CD4-positive, alpha-beta memory T cell (primary cell): ENCODE data around the gene DEGS1. TPM values are rescaled to one million over a fixed set of nuclear protein-coding genes. Genes with fewer than 3 reads are reported as not detected.

Experiments used
- CTCF ChIA-PET: fragments of 350-600 bp; sonication (Branson Sonifier 250); formaldehyde crosslinking; loops from one replicate; lab custom pipeline; 2021; ENCODE audit warnings: inconsistent platforms; ENCODE audit not compliant: partially characterized antibody; lab: Charles Lee
- POLR2A ChIA-PET: fragments of 350-600 bp; sonication (Branson Sonifier 250); formaldehyde crosslinking; loops from one replicate; lab custom pipeline; 2021; ENCODE audit not compliant: partially characterized antibody; lab: Charles Lee
- DNase-seq, 5 donors: peaks; one replicate each; pipeline versions ENCODE4 v3.0.0 to v3.0.0-alpha.2; 2020 to 2022; ENCODE audit warnings: mixed read lengths in 1 of 5
- H3K27ac ChIP-seq: one replicate; pipeline ENCODE4 v1.7.0; 2013; ENCODE audit warnings: low read depth, low read length
- H3K27me3 ChIP-seq: 2 replicates; pipeline ENCODE4 v1.7.0; 2013; ENCODE audit warnings: mild to moderate bottlenecking, low read length, moderate library complexity; ENCODE audit not compliant: insufficient read depth
- H3K36me3 ChIP-seq: 2 replicates; pipeline ENCODE4 v1.7.0; 2013; ENCODE audit warnings: mild to moderate bottlenecking, low read length, moderate library complexity; ENCODE audit not compliant: insufficient read depth
- H3K4me1 ChIP-seq: 2 replicates; pipeline ENCODE4 v1.7.0; 2013; ENCODE audit warnings: mild to moderate bottlenecking, low read length, moderate library complexity; ENCODE audit not compliant: insufficient read depth
- H3K4me3 ChIP-seq, 2 donors: one replicate each; pipeline ENCODE4 v1.7.0; 2013; ENCODE audit warnings: low read length in 2 of 2, mild to moderate bottlenecking in 1 of 2
- H3K9me3 ChIP-seq, 2 donors: one replicate each; pipeline ENCODE4 v1.7.0; 2013; ENCODE audit warnings: low read length in 2 of 2, control low read depth in 1 of 2; ENCODE audit not compliant: control insufficient read depth in 1 of 2
- H3K27ac Mint-ChIP-seq, 7 donors: one replicate each; pipeline ENCODE4 v1.8.0; 2020 to 2021; ENCODE audit warnings: mixed read lengths in 7 of 7, mild to moderate bottlenecking in 6 of 7, inconsistent platforms in 3 of 7, moderate library complexity in 3 of 7
- H3K27me3 Mint-ChIP-seq, 2 donors: one replicate each; pipeline ENCODE4 v1.8.0; 2020 to 2021; ENCODE audit warnings: mixed read lengths in 2 of 2
- H3K36me3 Mint-ChIP-seq, 2 donors: one replicate each; pipeline ENCODE4 v1.8.0; 2020 to 2021; ENCODE audit warnings: mixed read lengths in 2 of 2, inconsistent platforms in 1 of 2, mild to moderate bottlenecking in 1 of 2
- H3K4me1 Mint-ChIP-seq, 4 donors: one replicate each; pipeline ENCODE4 v1.8.0; 2020 to 2021; ENCODE audit warnings: mixed read lengths in 4 of 4, mild to moderate bottlenecking in 1 of 4
- H3K4me3 Mint-ChIP-seq, 8 donors: one replicate each; pipeline ENCODE4 v1.8.0; 2020 to 2021; ENCODE audit warnings: mixed read lengths in 8 of 8, mild to moderate bottlenecking in 7 of 8, moderate library complexity in 6 of 8, inconsistent platforms in 3 of 8
- H3K9me3 Mint-ChIP-seq, 8 donors: one replicate each; pipeline ENCODE4 v1.8.0; 2020 to 2021; ENCODE audit warnings: mixed read lengths in 8 of 8, mild to moderate bottlenecking in 5 of 8, inconsistent platforms in 3 of 8, moderate library complexity in 1 of 8
- intact Hi-C: fragments of 100-400 bp; cut with micrococcal nuclease; formaldehyde crosslinking; loops from one replicate; pipeline ENCODE4 v1.15.1; 2023
- polyA plus RNA-seq, 2 donors: library from polyadenylated mRNA; unstranded; fragments of 300-500 nt; fragmentation: Illumina TruSeq; gene quantifications; one replicate each; pipeline ENCODE4 v1.2.3, GENCODE V29; 2021
- total RNA-seq, 2 experiments: library from RNA; stranded (reverse); gene quantifications; one replicate each; pipeline ENCODE4 v1.2.3, GENCODE V29; 2021

The DEGS1 gene
- total and polyA plus RNA-seq, 4 experiments from 2014 or later, result 58.5 to 137 (median 96.6) TPM

DNA sequence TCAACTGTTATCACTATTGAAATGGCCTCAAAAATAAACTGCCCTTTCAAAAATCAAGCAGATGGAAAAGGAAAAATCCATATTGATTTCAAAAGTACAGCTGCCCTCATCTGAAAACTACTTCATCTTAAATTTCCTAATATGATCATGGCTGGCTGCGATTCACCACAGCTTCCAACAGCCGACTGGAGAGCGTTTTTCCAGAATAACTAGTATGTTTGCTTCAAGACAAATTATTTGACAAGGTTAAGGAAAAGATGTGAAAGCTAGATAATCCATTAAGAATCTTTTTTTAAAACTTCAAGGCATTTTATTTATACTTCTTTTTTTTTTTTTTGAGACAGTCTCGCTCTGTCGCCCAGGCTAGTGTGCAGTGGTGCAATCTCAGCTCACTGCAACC, 4.1 kb upstream of the DEGS1 start:
- Histone ChIP-seq H3K4me3 (no peak overlapping the region), H3K36me3 (no peaks in the 10 kb centered on the region), H3K27ac (no peak overlapping the region), H3K27me3 (no peaks in the 10 kb centered on the region), H3K9me3 (no peaks in the 10 kb centered on the region), H3K4me1 (peaks cover 22% of the 10 kb centered on the region)
- H3K9me3 Mint-ChIP-seq, result peaks cover 0 to 4% (median 0%) of the 10 kb centered on the region in 8 donors
- CTCF ChIA-PET, result interaction anchor here (0.7 to 1.2 kb wide), 4 partner anchors 9 to 279 kb away, joined by 3 to 6 read pairs (median 3); no protein-coding TSS in a partner anchor
- POLR2A ChIA-PET, result interaction anchor here (0.9 to 1.4 kb wide), 2 partner anchors 10 to 14 kb away, joined by 3 read pairs; no protein-coding TSS in a partner anchor
- DNase-seq, result no peak
- peaks cover 0 to 4% of the 10 kb centered on the region in 2 donors for H3K36me3 Mint-ChIP-seq
- H3K4me1 Mint-ChIP-seq, result peaks cover 11 to 22% (median 16%) of the 10 kb centered on the region in 4 donors
- H3K27me3 Mint-ChIP-seq, result no peaks in the 10 kb centered on the region
- intact Hi-C loops, result no loop called here
- peak overlapping the region in 1 of 8 donors; percentile 30 for H3K4me3 Mint-ChIP-seq
- H3K27ac Mint-ChIP-seq, result no peak overlapping the region

GRCh38 chr1:224180783-224181452, 2.1 kb upstream of the DEGS1 start:
- intact Hi-C loops, result loop anchor here (5.0 to 10.0 kb wide), 5 partner anchors 64 to 1564 kb away; partner anchors contain the start of genes MIA3, TP53BP2 and WDR26
- Histone ChIP-seq H3K27ac (no peak overlapping the region), H3K36me3 (no peaks in the 10 kb centered on the region), H3K27me3 (no peaks in the 10 kb centered on the region), H3K4me3 (no peak overlapping the region), H3K9me3 (no peaks in the 10 kb centered on the region), H3K4me1 (peaks cover 43% of the 10 kb centered on the region)
- CTCF ChIA-PET, result interaction anchor here (2.1 kb wide), 1 partner anchor 12 kb away, joined by 6 read pairs; no protein-coding TSS in a partner anchor
- H3K27ac Mint-ChIP-seq, result peak overlapping the region; percentile 6 to 98 (median 51)
- peaks cover 3 to 10% of the 10 kb centered on the region in 2 donors for H3K36me3 Mint-ChIP-seq
- no peak for DNase-seq
- POLR2A ChIA-PET, result interaction anchor here (1.4 to 3.1 kb wide), 3 partner anchors 53 to 149 kb away, joined by 3 to 24 read pairs (median 21); partner anchors contain the start of gene NVL
- H3K4me1 Mint-ChIP-seq, result peaks cover 19 to 42% (median 32%) of the 10 kb centered on the region in 4 donors
- peak overlapping the region in 2 of 8 donors; percentile 15 to 21 for H3K4me3 Mint-ChIP-seq
- peaks cover 0 to 4% (median 0%) of the 10 kb centered on the region in 8 donors for H3K9me3 Mint-ChIP-seq
- H3K27me3 Mint-ChIP-seq, result no peaks in the 10 kb centered on the region

GRCh38 chr1:224181453-224181810, 1.6 kb upstream of the DEGS1 start:
- no peaks in the 10 kb centered on the region for H3K36me3 ChIP-seq
- Mint-ChIP-seq H3K4me1 (peaks cover 22 to 47% (median 36%) of the 10 kb centered on the region in 4 donors), H3K9me3 (peaks cover 0 to 4% (median 0%) of the 10 kb centered on the region in 8 donors), H3K36me3 (peaks cover 3 to 13% of the 10 kb centered on the region in 2 donors), H3K27ac (peak overlapping the region; percentile 91 to 99 (median 98)), H3K27me3 (no peaks in the 10 kb centered on the region), H3K4me3 (peak overlapping the region in 6 of 8 donors; percentile 68 to 97 (median 94))
- ChIA-PET CTCF (interaction anchor here (0.6 to 2.1 kb wide), 2 partner anchors 8 to 12 kb away, joined by 3 to 6 read pairs; no protein-coding TSS in a partner anchor), POLR2A (interaction anchor here (0.6 to 4.7 kb wide), 6 partner anchors 12 to 152 kb away, joined by 3 to 49 read pairs (median 22); partner anchors contain the start of gene NVL)
- no peak overlapping the region for H3K4me3 ChIP-seq
- no peak for DNase-seq
- H3K9me3 ChIP-seq, result no peaks in the 10 kb centered on the region
- H3K27ac ChIP-seq, result no peak overlapping the region
- no peaks in the 10 kb centered on the region for H3K27me3 ChIP-seq
- H3K4me1 ChIP-seq, result peaks cover 48% of the 10 kb centered on the region
- intact Hi-C loops, result loop anchor here (5.0 to 10.0 kb wide), 5 partner anchors 63 to 1564 kb away; partner anchors contain the start of genes MIA3, TP53BP2 and WDR26

GRCh38 chr1:224182057-224182865, 779 bp upstream of the DEGS1 start:
- intact Hi-C loops, result loop anchor here (1.0 to 10.0 kb wide), 9 partner anchors 12 to 1565 kb away; partner anchors contain the start of genes CNIH4, FBXO28, MIA3 and NVL

GRCh38 chr1:224183591-224184312, 712 bp downstream of the DEGS1 start:
- Mint-ChIP-seq H3K9me3 (peaks cover 0 to 4% (median 0%) of the 10 kb centered on the region in 8 donors), H3K4me1 (peaks cover 32 to 60% (median 45%) of the 10 kb centered on the region in 4 donors), H3K36me3 (peaks cover 7 to 30% of the 10 kb centered on the region in 2 donors), H3K27me3 (no peaks in the 10 kb centered on the region), H3K27ac (peak overlapping the region; percentile 88 to 93 (median 92)), H3K4me3 (peak overlapping the region; percentile 89 to 94 (median 91))
- Histone ChIP-seq H3K4me1 (peaks cover 64% of the 10 kb centered on the region), H3K36me3 (no peaks in the 10 kb centered on the region), H3K9me3 (no peaks in the 10 kb centered on the region), H3K27ac (peak overlapping the region; percentile 93), H3K27me3 (no peaks in the 10 kb centered on the region), H3K4me3 (peak overlapping the region; percentile 74 to 79)
- ChIA-PET POLR2A (interaction anchor here (0.6 to 4.7 kb wide), 21 partner anchors 10 to 1285 kb away, joined by 3 to 49 read pairs (median 7); partner anchors contain the start of genes CNIH4, FBXO28, NVL and WDR26), CTCF (interaction anchor here (1.0 to 1.9 kb wide), 5 partner anchors 10 to 108 kb away, joined by 3 to 6 read pairs (median 3); no protein-coding TSS in a partner anchor)
- peak in 3 of 5 donors; percentile 56 to 66 (median 61) for DNase-seq
- intact Hi-C loops, result loop anchor here (2.0 to 10.0 kb wide), 6 partner anchors 61 to 1566 kb away; partner anchors contain the start of genes FBXO28, MIA3, TP53BP2 and WDR26

More at GRCh38 chr1:224182057-224182865, 779 bp upstream of the DEGS1 start:
- Histone ChIP-seq H3K27ac (peak overlapping the region; percentile 93), H3K36me3 (no peaks in the 10 kb centered on the region), H3K9me3 (no peaks in the 10 kb centered on the region), H3K4me1 (peaks cover 56% of the 10 kb centered on the region), H3K4me3 (peak overlapping the region; percentile 79), H3K27me3 (no peaks in the 10 kb centered on the region)
- DNase-seq, result peak; percentile 79 to 89 (median 85)
- POLR2A ChIA-PET, result interaction anchor here (0.6 to 4.7 kb wide), 26 partner anchors 8 to 1263 kb away, joined by 3 to 49 read pairs (median 6); partner anchors contain the start of genes CNIH4, FBXO28, NVL and WDR26
- Mint-ChIP-seq H3K36me3 (peaks cover 3 to 20% of the 10 kb centered on the region in 2 donors), H3K27me3 (no peaks in the 10 kb centered on the region), H3K4me3 (peak overlapping the region; percentile 68 to 97 (median 92)), H3K9me3 (peaks cover 0 to 4% (median 0%) of the 10 kb centered on the region in 8 donors), H3K27ac (peak overlapping the region; percentile 91 to 99 (median 98)), H3K4me1 (peaks cover 25 to 53% (median 40%) of the 10 kb centered on the region in 4 donors)
- CTCF ChIA-PET, result interaction anchor here (0.6 to 2.1 kb wide), 8 partner anchors 9 to 153 kb away, joined by 3 to 7 read pairs (median 4); no protein-coding TSS in a partner anchor
